Chondrocyte (in vitro differentiated cells): ENCODE measurements around the gene PGC. TPM values are rescaled to one million over a fixed set of nuclear protein-coding genes. Genes with fewer than 3 reads are reported as not detected.
A peak's percentile ranks its signal among the peaks of the same experiment; 100 is the strongest.

Experiments used
- DNase-seq: peaks from one replicate; pipeline ENCODE4 v3.0.0; 2021; ENCODE audit warnings: mixed read lengths, low spot score
- H3K27ac Mint-ChIP-seq: one replicate; pipeline ENCODE4 v1.8.0; 2021; ENCODE audit warnings: mild to moderate bottlenecking, moderate library complexity, mixed read lengths; ENCODE audit not compliant: unreplicated experiment
- H3K27me3 Mint-ChIP-seq: 2 replicates; pipeline ENCODE4 v1.8.0; 2021; ENCODE audit warnings: low read depth, mixed read lengths
- H3K36me3 Mint-ChIP-seq: 2 replicates; pipeline ENCODE4 v1.8.0; 2021; ENCODE audit warnings: low read depth, mixed read lengths
- H3K4me1 Mint-ChIP-seq: 2 replicates; pipeline ENCODE4 v1.8.0; 2021; ENCODE audit warnings: low read depth, mild to moderate bottlenecking, mixed read lengths
- H3K4me3 Mint-ChIP-seq: one replicate; pipeline ENCODE4 v1.8.0; 2021; ENCODE audit warnings: mild to moderate bottlenecking, moderate library complexity, mixed read lengths; ENCODE audit not compliant: unreplicated experiment
- H3K9me3 Mint-ChIP-seq: 2 replicates; pipeline ENCODE4 v1.8.0; 2021; ENCODE audit warnings: low read depth, mixed read lengths
- CTCF ChIP-seq: fragments of 200-600 bp; sonication (generic); IDR thresholded peaks from 2 replicates; pipeline ENCODE4 v1.5.0; 2021; ENCODE audit warnings: antibody characterized with exemption, mild to moderate bottlenecking, moderate library complexity
- total RNA-seq: library from RNA; stranded (reverse); gene quantifications from 3 replicates; pipeline ENCODE4 v1.2.1, GENCODE V29; 2021

Gene PGC
- total RNA-seq, 1 donor from 2014 or later = not detected

- no peaks in the 10 kb centered on the region for H3K9me3 Mint-ChIP-seq
- no peak for DNase-seq
- no peak overlapping the region for H3K4me3 Mint-ChIP-seq
- no peak overlapping the region for H3K27ac Mint-ChIP-seq
- no peaks in the 10 kb centered on the region for H3K27me3 Mint-ChIP-seq
- no peak for TF ChIP-seq CTCF
- peaks cover 39% of the 10 kb centered on the region for H3K4me1 Mint-ChIP-seq
- H3K36me3 Mint-ChIP-seq = peaks cover 3% of the 10 kb centered on the region
These were observed 52.2 kb downstream of the PGC start for GRCh38 chr6:41694815-41695526.

GRCh38 chr6:41693281-41694240 is 53.6 kb downstream of the PGC start:
- peak; percentile 42 for DNase-seq
- Mint-ChIP-seq H3K27ac (no peak overlapping the region), H3K36me3 (peaks cover 3% of the 10 kb centered on the region), H3K9me3 (no peaks in the 10 kb centered on the region), H3K4me3 (no peak overlapping the region), H3K4me1 (peaks cover 32% of the 10 kb centered on the region), H3K27me3 (no peaks in the 10 kb centered on the region)
- TF ChIP-seq CTCF = no peak

- TF ChIP-seq CTCF = no peak
- peak; percentile 15 for DNase-seq
- no peaks in the 10 kb centered on the region for H3K9me3 Mint-ChIP-seq
- H3K36me3 Mint-ChIP-seq = peaks cover 6% of the 10 kb centered on the region
- no peak overlapping the region for H3K4me3 Mint-ChIP-seq
- no peaks in the 10 kb centered on the region for H3K27me3 Mint-ChIP-seq
- H3K4me1 Mint-ChIP-seq = peaks cover 24% of the 10 kb centered on the region
- H3K27ac Mint-ChIP-seq = no peak overlapping the region
These were observed 54.5 kb downstream of the PGC start for GRCh38 chr6:41692730-41693129.

- Mint-ChIP-seq H3K36me3 (peaks cover 6% of the 10 kb centered on the region), H3K9me3 (no peaks in the 10 kb centered on the region), H3K4me3 (no peak overlapping the region), H3K27me3 (no peaks in the 10 kb centered on the region), H3K27ac (no peak overlapping the region), H3K4me1 (peaks cover 20% of the 10 kb centered on the region)
- peak; percentile 18 for DNase-seq
- TF ChIP-seq CTCF = no peak
These were observed 55.0 kb downstream of the PGC start for GRCh38 chr6:41692080-41692675.
